ENCODE results near the gene TCEA2. TPM values are rescaled to one million over a fixed set of nuclear protein-coding genes. Genes with fewer than 3 reads are reported as not detected.
A peak's percentile ranks its signal among the peaks of the same experiment; 100 is the strongest.

The TCEA2 gene
- total and polyA plus RNA-seq, 2 of the 13 experiments (the other 11 are each of a cell fraction or from before 2014, with no cell fraction given), result 28.1 to 33.7 TPM

- TF ChIP-seq ZHX2 (IDR thresholded peaks at IDR 0.05; ENCODE audit: low read depth) (peak; percentile 84), ZHX2 (CRISPR knock-in tag; IDR thresholded peaks at IDR 0.05; ENCODE audit: borderline replicate concordance) (no peak; the same call in 1 of the 2 replicates), ZBTB39 (CRISPR knock-in tag; IDR thresholded peaks at IDR 0.05) (peak; percentile 28; the same call in 1 of the 2 replicates), ATF5 (CRISPR knock-in tag; IDR thresholded peaks at IDR 0.05; ENCODE audit: low read depth) (0 out of 2 replicates have a peak, but pooled peaks have one; percentile 63), YEATS4 (CRISPR knock-in tag; IDR thresholded peaks at IDR 0.05; ENCODE audit: borderline replicate concordance) (peak; percentile 75; the same call in 1 of the 2 replicates), SP4 (CRISPR knock-in tag; IDR thresholded peaks at IDR 0.05) (peak; percentile 97), PITX1 (CRISPR knock-in tag; IDR thresholded peaks at IDR 0.05) (peak; percentile 78), HBP1 (CRISPR knock-in tag; IDR thresholded peaks at IDR 0.05; ENCODE audit: low read depth) (peak; percentile 94), NR3C1 (CRISPR knock-in tag; IDR thresholded peaks at IDR 0.05) (no peak), ZNF253 (CRISPR knock-in tag; IDR thresholded peaks at IDR 0.05; ENCODE audit: borderline replicate concordance) (peak; percentile 90)
Measured at GRCh38 chr20:64062596-64063388, at the start of gene TCEA2 (continued).
